Calu3 (cell line): ENCODE measurements around the gene ARHGAP15. TPM values are rescaled to one million over a fixed set of nuclear protein-coding genes. Genes with fewer than 3 reads are reported as not detected.

Experiments
- BruUV-seq: library from RNA; stranded (reverse); fragments of 400-500 nt; replicated peaks from 2 replicates; lab custom pipeline; 2021; lab: Mats Ljungman, UMichigan
- CTCF ChIA-PET: fragments of 300-600 bp; sonication (Branson Sonifier 250); formaldehyde crosslinking; loops from one replicate; lab custom pipeline; 2022; ENCODE audit warnings: antibody characterized with exemption; lab: Charles Lee
- DNase-seq: peaks from one replicate; pipeline ENCODE4 v3.0.0; 2022
- H3K27ac Mint-ChIP-seq: one replicate; pipeline ENCODE4 v1.8.0; 2022; ENCODE audit warnings: mixed read lengths; ENCODE audit not compliant: unreplicated experiment
- H3K27me3 Mint-ChIP-seq: one replicate; pipeline ENCODE4 v1.8.0; 2022; ENCODE audit warnings: mixed read lengths; ENCODE audit not compliant: unreplicated experiment
- H3K36me3 Mint-ChIP-seq: one replicate; pipeline ENCODE4 v1.8.0; 2022; ENCODE audit warnings: mild to moderate bottlenecking, moderate library complexity, mixed read lengths; ENCODE audit not compliant: insufficient read depth, unreplicated experiment
- H3K4me1 Mint-ChIP-seq: one replicate; pipeline ENCODE4 v1.8.0; 2022; ENCODE audit warnings: mild to moderate bottlenecking, low read depth, mixed read lengths; ENCODE audit not compliant: unreplicated experiment
- H3K4me3 Mint-ChIP-seq: one replicate; pipeline ENCODE4 v1.8.0; 2022; ENCODE audit warnings: mild to moderate bottlenecking, low read depth, moderate library complexity, mixed read lengths; ENCODE audit not compliant: unreplicated experiment
- H3K9me3 Mint-ChIP-seq: one replicate; pipeline ENCODE4 v1.8.0; 2022; ENCODE audit warnings: low read depth, mixed read lengths; ENCODE audit not compliant: unreplicated experiment
- CTCF ChIP-seq: fragments of 200-600 bp; IDR thresholded peaks from one replicate; pipeline ENCODE4 v1.8.0; 2022; ENCODE audit warnings: antibody characterized with exemption; ENCODE audit not compliant: unreplicated experiment
- intact Hi-C: fragments of 100-400 bp; cut with micrococcal nuclease; formaldehyde crosslinking; loops from one replicate; pipeline ENCODE4 v1.10.0; 2022; ENCODE audit not compliant: unreplicated experiment
- total RNA-seq: library from RNA; stranded (reverse); gene quantifications from 2 replicates; pipeline ENCODE4 v1.2.3, GENCODE V29; 2022

The ARHGAP15 gene
- total RNA-seq, 1 experiment from 2014 or later: not detected

DNA sequence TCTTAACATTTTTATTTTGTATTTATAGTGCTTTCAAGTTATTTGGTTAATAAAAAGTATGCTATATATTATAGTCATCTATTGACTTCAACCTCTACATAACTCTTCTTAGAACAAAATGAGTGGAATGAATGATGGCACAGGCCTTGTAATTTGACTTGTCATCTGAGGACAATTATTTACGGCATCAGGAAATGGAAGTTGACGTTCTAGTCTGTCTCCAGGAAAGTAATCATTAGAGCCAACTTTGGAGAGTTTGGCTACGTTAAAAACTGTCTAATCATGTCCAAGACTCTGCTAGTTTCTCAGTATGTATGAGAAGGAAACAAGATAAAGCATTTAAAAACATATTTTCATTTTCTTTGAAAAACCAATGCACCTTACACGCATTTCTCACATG is 353.6 kb downstream of the ARHGAP15 start:
- no peaks in the 10 kb centered on the region for H3K27me3 Mint-ChIP-seq
- no peak for DNase-seq
- no peaks in the 10 kb centered on the region for H3K36me3 Mint-ChIP-seq
- no peak overlapping the region for H3K27ac Mint-ChIP-seq
- H3K9me3 Mint-ChIP-seq: no peaks in the 10 kb centered on the region
- BruUV-seq: no TSS peak
- intact Hi-C loops: no loop called here
- no peak for TF ChIP-seq CTCF
- H3K4me3 Mint-ChIP-seq: no peak overlapping the region
- CTCF ChIA-PET: no interaction called here
- no peaks in the 10 kb centered on the region for H3K4me1 Mint-ChIP-seq

DNA sequence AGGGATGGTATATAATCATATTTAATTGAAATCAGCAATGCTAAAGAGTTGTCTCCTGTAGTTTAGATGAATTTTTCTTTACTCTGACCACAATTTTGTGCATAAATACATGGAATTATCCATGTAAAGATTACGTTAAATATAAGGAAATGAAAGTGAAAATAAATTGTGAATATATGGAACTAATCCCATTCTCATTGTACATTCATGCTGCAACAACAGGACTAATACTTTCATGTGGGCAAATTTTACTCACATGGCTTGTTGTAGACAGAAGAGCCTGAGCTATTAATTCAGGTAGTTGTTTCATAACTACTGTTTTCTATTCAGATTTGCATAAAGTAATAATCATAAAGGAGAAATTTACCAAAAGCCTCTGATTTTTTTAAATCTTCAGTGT is 357.8 kb downstream of the ARHGAP15 start:
- H3K27ac Mint-ChIP-seq: no peak overlapping the region
- no peak overlapping the region for H3K4me3 Mint-ChIP-seq
- no TSS peak for BruUV-seq
- CTCF ChIA-PET: no interaction called here
- H3K27me3 Mint-ChIP-seq: no peaks in the 10 kb centered on the region
- H3K36me3 Mint-ChIP-seq: no peaks in the 10 kb centered on the region
- intact Hi-C loops: no loop called here
- no peak for DNase-seq
- H3K9me3 Mint-ChIP-seq: no peaks in the 10 kb centered on the region
- H3K4me1 Mint-ChIP-seq: no peaks in the 10 kb centered on the region
- no peak for TF ChIP-seq CTCF

GRCh38 chr2:143489145-143489544 is 359.9 kb downstream of the ARHGAP15 start:
- Mint-ChIP-seq H3K4me1 (no peaks in the 10 kb centered on the region), H3K4me3 (no peak overlapping the region), H3K36me3 (no peaks in the 10 kb centered on the region), H3K27me3 (no peaks in the 10 kb centered on the region), H3K27ac (no peak overlapping the region), H3K9me3 (peaks cover 6% of the 10 kb centered on the region)
- BruUV-seq: no TSS peak
- no peak for TF ChIP-seq CTCF
- CTCF ChIA-PET: no interaction called here
- no peak for DNase-seq
- intact Hi-C loops: no loop called here

DNA sequence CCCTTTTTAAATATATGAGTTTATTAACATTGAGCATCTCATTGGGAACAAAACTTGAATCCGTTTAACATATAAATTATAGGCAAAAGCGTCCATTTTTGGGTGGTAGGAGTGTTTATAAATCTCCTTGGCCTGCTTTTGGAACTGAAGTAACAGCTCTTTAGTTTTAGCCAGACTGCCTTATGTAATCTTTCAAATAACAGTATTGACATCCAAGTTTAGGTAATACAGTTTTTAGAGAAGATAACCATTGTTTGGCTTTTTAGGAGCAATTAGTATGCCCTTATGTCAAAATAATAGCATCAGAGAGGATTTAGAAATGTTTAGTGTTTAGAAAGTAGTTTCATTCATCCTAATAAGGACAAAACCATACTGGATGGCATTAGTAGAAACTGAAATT is 361.9 kb downstream of the ARHGAP15 start:
- intact Hi-C loops: no loop called here
- TF ChIP-seq CTCF: no peak
- Mint-ChIP-seq H3K9me3 (peaks cover 10% of the 10 kb centered on the region), H3K4me1 (no peaks in the 10 kb centered on the region), H3K27ac (no peak overlapping the region), H3K4me3 (no peak overlapping the region), H3K36me3 (no peaks in the 10 kb centered on the region), H3K27me3 (no peaks in the 10 kb centered on the region)
- DNase-seq: no peak
- CTCF ChIA-PET: no interaction called here
- no TSS peak for BruUV-seq
